ENCODE results near the gene IL1RN.

The IL1RN gene

DNA sequence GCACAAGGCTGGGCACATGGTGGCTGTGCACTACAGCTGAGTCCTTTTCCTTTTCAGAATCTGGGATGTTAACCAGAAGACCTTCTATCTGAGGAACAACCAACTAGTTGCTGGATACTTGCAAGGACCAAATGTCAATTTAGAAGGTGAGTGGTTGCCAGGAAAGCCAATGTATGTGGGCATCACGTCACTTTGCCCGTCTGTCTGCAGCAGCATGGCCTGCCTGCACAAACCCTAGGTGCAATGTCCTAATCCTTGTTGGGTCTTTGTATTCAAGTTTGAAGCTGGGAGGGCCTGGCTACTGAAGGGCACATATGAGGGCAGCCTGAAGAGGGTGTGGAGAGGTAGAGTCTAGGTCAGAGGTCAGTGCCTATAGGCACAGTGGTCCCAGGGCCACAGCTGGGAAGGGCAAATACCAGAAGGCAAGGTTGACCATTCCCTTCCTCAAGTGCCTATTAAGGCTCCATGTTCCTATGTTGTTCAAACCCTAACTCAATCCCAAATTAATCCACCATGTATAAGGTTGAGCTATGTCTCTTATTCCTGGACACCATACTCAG lies 2.2 kb downstream of the IL1RN start:
- no peak for DNase-seq

DNA sequence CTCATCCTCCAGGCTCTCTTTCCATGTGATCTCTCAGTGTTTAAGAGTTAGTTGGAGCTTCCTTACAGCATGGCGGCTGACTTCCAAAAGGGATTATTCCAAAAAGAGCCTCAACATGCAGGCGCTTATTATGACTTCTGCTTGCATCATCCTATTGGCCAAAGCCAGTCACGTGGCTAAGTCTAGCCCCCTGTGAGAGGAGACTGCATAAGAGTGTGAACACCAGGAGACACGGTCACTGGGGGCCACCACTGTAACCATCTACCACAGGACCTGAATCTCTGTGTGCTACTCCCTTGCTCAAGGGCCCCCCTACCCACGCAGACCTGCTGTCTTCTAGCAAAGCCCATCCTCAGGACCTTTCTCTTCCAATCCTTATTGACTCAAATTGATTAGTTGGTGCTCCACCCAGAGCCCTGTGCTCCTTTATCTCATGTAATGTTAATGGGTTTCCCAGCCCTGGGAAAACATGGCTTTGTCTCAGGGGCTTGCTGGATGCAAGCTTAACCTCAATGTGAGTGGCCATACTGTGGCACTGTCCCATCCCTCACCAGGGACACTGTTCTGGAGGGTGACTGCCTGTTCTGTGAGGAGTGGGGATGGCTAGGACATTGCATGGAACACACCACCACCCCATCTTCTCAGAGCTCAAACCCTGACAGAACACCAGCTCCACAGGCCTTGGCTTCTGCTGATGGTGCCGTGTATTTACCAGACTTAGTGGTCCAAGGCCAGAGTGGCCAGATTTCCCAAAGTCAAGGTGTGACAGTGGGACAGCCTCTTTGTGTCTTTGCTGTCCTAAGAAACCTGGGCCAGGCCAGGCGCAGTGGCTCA lies 4.2 kb downstream of the IL1RN start:
- DNase-seq = no peak

DNA sequence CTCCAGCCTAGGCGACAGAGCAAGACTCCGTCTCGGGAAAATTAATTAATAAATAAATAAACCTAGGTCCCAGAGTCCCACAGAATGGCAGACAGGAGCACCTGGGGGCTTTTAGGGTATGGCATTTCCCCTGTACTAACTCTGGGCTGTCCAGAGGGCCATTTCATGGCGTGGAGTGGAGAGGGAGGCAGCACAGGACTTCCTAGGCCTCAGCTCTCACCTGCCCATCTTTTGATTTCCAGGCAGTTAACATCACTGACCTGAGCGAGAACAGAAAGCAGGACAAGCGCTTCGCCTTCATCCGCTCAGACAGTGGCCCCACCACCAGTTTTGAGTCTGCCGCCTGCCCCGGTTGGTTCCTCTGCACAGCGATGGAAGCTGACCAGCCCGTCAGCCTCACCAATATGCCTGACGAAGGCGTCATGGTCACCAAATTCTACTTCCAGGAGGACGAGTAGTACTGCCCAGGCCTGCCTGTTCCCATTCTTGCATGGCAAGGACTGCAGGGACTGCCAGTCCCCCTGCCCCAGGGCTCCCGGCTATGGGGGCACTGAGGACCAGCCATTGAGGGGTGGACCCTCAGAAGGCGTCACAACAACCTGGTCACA lies 5.1 kb downstream of the IL1RN start:
- no peak for DNase-seq

DNA sequence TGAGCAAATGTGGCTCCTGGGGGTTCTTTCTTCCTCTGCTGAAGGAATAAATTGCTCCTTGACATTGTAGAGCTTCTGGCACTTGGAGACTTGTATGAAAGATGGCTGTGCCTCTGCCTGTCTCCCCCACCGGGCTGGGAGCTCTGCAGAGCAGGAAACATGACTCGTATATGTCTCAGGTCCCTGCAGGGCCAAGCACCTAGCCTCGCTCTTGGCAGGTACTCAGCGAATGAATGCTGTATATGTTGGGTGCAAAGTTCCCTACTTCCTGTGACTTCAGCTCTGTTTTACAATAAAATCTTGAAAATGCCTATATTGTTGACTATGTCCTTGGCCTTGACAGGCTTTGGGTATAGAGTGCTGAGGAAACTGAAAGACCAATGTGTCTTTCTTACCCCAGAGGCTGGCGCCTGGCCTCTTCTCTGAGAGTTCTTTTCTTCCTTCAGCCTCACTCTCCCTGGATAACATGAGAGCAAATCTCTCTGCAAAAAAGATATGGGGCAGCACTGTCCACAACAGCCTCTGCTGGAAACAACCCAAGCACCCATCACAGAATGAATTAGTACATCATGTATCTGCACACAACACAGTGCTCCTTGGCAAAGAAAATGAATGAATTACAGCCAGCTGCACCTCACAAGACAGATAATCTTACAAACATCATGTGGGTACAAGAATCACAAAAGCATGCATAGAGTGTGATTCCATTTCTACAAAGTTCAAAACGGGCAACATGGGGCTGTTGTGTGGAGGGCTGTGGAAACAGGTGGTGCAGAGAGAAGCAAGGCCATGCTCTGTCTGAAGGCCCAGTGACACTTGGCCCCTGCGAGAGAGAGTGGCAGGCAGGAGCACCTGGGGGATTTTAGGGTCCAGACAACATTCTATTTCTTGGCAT lies 6.6 kb downstream of the IL1RN start:
- no peak for DNase-seq

DNA sequence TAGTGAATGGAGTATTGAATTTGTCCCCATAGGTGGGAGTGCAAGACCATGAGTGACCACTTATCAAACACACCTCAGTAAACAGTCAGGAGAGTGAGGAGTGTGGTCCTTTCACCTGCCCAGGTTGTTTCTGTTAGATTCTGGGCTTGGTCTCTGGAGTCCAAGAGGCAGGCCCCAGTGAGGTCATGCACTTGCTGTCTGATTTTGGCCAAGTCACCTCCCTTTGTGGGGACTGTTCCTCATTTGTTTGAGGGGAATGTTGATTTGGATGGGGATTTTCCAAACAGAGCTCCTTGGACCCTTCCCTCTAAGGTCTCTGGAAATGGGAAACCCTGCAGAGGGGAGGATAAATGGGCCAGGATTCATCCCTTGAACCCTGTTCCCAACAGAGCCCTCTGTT lies 7.3 kb downstream of the IL1RN start:
- no peak for DNase-seq

DNA sequence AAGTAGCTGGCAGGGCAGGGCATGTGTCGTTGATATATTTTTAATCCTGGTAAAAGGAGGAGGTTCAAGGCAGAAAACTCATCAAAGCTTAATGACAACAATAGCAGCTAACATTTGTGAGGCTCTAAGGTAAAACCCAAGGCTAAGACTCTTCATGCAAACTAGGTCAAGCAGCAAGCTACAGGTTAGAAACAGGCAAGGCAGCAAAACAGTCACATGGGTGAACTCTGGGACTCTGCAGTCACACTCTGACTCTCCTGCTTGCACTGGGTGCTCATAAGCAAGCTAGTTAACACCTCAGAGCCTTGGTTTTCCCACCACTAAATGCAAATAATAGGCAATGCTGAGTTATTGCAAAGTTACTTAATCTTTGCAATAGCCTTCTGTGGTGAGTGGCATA lies 7.9 kb downstream of the IL1RN start:
- no peak for DNase-seq

DNA sequence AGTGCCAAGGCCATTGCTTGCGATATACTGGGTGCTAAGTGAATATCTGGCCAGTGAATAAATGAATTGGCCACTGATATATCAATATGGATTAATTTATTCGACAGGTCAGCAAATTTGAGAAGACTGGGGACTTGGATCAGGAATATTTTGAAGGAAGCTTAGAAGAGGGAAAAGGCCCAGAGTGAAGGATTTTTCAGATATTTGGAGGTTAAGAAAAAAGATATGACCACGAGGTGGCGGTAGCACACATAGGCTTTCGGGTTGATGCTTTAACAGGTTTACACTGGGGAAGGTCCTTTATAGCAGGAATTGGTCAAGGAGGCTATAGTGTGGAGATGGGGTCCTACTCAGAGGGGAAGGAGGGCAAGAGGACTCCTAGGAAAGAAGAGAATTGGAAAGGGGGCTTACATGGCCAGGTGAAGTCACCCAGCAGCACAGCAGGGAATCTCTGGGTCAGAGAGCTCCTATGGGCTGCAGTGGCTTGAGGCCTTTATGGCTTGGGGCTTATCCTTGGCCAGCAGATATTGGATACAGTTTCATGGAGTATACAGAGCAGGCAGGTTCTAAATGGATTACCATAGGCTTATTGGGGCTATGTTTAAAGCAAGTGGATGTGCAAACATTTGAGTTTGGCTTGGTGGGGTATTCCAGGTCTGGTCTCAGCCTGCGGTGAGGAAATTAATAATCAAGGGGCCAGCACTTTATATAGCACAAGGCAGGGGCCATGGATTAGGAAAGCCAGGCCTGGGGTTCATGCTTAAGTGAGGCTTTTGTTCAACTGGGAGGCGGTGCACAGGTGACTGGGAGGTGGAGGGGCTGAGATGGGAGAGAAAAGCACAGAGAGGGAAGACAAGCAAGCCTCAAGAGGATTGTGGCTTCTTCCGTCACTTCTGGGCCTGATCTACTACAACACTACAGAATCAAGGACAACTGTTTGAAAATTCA lies 9.7 kb downstream of the IL1RN start:
- no peak for DNase-seq

DNA sequence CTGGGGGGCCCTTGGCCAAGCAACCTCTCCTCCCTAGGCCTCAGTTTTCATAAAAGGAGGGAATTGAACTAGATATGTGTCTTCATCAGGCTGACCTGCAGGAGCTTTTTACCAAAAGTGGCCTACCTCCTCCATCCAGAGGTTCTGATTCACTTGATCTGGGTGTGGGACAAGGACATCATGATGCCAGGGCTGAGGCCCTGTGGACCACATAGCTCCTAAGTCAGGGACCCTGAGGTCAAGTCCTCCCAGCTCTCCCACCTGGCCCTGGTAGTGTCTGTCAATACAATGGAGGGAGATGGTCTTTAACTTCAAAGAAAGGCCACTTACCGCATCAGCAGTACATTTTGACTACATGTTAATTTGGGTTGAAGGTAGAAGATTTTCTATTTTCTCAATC lies 10.4 kb downstream of the IL1RN start:
- no peak for DNase-seq

DNA sequence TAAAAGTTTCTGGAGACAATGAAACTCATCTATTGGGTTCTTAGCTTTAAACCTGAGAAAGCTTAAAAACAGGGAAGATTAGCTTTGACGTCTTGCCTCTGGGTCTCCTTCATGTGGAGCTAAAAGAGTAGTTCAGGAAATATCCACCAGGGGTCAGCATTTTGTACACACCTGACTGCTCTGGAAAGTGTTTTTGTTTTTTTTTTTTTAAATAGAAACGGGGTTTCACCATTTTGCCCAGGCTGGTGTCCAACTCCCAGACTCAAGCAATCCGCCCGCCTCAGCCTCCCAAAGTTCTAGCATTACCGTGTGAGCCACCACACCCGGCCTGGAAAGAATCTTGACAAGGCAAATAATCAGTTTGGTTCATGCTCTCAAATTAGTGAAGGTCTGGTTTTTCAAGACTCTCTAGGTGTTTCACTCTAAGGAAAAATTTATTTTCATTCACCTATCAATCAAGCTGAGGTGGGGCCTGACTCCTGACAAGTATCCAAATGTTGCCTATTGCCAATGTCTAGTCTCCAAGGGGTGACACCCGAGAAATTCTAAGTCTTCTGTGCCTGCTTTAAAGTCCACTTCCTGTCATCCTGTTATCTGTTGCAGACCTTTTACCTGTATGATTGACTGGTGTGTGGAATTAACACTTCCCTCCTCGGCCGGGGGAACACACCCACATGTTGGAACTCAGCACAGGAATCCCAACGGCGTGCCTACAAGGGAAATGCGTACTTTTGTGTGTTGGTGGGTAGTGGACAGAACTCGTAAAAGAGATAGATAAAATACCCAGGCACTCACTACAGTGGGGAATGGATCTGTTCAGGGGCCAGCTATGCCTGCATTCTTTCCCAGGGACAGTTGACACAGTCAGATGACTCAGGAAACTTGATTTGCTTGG lies 11.3 kb downstream of the IL1RN start:
- DNase-seq = no peak

DNA sequence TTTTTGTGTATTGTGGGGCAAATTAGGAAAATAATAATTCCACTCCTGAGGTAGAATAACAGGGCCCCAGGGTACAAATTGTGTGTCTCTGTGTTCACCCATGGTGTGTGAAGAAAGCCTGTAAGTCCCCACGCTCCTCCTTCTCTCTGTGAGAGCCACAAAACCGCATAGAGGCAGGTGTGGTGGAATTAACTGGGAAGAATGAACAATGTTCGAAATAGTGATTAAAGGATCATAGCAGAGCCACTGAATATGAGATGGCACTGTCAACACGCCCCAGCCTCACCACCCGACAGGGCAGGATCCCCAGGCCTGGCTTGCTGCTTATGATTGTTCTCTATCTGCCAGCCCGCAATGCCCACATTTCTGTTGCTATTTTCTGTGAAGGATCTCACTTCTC lies 14.1 kb downstream of the IL1RN start:
- no peak for DNase-seq

DNA sequence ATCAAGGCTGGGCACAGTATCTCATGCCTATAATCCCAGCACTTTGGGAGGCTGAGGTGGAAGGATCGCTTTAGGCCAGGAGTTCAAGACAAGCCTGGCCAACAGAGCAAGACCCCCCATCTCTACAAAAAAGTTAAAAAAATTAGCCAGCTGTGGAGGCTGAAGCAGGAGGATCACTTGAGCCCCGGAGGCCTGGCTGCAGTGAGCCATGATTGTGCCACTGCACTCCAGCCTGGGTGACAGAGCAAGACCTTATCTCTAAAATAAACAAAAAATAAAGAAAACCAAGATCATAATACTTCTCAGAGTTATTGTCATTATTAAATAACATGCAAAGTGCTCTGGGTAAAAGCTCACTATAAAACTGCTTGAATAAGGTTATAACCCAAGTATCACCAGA lies 14.9 kb downstream of the IL1RN start:
- no peak for DNase-seq

DNA sequence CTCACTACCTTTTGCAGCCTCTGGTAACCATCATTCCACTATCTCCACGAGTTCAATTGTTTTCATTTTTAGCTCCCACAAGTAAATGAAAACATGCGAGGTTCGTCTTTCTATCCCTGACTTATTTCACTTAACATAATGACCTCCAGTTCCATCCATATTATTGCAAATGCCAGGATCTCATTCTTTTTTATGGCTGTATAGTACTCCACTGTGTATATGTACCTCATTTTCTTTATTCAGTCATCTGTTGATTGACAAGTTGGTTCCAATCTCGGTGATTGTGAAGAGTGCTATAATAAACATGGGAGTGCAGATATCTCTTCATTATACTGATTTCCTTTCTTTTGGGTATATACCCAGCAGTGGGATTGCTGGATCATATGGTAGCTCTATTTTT lies 16.9 kb downstream of the IL1RN start:
- DNase-seq = no peak

DNA sequence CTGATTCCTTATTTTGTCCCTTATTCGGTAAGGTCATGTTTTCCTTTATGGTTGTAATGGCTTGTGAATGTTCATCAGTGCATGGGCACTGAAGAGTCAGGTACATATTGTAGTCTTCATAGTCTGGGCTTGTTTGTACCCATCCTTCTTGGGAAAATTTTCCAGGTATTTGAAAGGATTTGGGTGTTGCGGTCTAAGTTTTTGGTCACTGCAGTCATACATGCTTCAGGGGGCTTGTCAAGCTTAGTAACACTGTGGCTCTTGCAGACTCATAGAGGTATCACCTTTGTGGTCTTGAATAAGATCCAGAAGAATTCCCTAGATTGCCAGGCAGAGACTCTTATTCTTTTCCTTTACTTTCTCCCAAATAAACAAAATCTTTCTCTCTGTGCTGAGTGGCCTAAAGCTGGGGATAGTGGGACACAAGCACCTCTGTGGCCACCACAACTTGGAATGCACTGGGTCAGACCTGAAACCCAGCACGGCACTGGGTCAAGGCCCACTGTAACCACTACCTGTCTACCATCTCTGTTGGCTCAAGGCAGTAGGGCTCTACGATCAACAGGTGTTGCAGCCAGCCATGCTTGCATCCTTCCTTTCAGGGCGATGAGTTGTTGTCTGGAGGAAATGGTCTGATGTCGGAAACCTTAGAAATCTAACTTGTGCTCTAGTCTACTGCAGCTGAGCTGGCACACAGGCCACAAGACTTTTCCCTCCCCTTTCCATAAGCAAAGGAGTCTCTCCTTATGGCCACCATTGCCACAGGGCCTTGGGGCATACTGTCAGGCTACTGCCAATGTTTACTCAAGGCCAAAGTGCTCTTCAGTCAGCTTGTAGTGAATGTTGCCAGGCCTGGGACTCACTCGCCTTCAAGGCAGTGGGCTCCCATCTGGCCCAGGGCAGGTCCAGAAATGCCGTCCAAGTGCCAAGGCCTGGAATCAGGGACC lies 21.5 kb downstream of the IL1RN start:
- DNase-seq = no peak

DNA sequence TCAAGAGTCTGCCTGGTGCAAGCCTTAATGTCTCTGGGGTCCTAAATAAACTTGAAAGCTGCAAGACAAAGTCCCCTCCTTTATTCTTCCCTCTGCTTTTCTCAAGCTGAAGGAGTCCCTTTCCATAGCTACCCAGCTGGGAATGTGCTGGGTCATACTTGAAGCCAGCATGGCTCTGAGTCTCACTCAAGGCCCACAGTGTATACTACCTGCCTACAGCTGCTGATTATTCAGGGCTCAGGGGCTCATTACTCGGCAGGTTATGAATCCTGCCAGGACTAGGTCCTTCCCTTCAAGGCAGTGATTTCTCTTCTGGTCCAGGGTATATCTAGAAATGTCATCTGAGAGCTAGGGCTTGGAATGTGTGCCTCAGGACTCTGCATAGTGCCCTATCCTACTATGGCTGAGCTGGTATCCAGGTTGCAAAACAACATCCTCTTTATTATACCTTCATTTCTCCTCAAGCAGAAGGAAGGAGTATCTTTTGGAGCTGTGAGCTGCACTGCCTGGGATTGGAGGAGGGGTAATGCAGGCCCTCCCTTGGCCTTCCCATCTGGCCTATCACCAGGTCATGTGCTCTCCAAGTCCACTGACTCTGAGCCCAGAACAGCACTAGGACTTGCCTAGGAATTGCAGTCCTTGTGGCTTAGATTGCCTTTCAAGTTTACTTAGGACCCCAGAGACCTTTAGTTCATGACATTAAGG lies 22.3 kb downstream of the IL1RN start:
- no peak for DNase-seq

DNA sequence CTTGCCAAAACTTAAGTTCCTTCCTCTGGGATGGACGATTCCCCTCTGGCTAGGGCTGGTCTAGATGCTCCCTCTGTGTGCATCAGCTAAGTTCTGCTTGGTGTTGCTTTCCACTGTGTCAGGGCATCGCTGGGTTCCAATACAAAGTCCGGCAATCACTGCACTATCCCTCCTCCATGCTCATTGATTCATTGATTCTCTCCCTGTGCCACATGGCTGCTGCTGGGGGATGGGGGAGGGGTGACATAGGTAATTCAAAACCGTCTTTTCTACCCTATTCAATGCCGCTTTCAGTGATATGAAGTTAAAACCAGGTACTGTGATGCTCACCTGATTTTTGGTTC lies 22.8 kb downstream of the IL1RN start:
- DNase-seq = no peak

DNA sequence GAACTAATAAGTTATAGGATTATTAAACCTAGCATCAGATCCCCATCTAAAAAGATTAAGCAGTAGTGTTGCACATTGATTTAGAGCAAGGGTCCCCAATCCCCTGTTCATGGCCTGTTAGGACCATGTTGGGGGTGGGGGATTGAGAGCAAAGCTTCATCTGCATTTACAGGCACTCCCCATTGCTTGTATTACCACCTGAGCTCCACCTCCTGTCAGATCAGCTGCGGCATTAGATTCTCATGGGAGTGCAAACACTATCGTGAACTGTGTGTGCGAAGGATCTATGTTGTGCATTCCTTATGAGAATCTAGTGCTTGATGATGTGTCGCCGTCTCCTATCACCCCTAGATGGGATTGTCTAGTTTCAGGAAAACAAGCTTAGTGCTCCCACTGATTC lies 27.9 kb downstream of the IL1RN start:
- DNase-seq = no peak

DNA sequence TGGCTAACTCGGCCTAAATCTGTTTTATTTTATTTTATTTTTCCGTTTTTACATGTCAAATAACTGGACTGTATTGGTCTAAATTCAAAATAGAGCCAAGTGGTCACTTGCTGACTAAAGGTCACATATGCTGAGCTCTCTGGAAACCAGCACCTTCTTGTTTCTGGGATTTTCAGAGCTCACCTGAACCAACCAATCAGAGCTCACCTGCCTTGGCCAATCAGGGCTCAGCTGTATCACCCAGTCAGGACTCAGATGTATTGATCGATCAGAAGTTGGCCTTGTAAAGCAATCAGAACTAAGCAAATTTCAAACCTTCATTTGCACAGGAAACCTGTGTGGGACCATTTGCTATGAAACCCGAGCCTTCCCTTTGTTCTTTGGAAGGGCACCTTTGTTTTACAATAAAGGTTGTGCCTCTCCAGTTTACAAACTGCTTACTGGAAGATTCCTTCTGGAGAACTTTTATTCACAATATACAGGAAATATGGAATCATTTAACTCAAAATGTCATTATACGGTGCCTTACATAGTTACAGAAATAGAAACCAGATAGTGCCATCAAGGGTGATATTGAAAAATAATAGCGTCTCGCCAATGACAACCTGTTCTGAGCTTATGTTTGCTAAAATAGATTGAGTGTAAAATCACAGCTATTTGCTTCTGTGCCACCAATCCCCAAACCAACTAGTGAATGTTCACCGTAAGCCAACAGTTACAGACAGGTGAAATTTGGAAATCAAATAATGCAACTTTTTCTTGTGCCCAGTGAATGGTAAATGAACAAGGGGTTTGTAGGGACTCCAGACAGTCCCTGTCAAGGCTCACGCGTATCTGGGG lies 29.1 kb downstream of the IL1RN start:
- no peak for DNase-seq

DNA sequence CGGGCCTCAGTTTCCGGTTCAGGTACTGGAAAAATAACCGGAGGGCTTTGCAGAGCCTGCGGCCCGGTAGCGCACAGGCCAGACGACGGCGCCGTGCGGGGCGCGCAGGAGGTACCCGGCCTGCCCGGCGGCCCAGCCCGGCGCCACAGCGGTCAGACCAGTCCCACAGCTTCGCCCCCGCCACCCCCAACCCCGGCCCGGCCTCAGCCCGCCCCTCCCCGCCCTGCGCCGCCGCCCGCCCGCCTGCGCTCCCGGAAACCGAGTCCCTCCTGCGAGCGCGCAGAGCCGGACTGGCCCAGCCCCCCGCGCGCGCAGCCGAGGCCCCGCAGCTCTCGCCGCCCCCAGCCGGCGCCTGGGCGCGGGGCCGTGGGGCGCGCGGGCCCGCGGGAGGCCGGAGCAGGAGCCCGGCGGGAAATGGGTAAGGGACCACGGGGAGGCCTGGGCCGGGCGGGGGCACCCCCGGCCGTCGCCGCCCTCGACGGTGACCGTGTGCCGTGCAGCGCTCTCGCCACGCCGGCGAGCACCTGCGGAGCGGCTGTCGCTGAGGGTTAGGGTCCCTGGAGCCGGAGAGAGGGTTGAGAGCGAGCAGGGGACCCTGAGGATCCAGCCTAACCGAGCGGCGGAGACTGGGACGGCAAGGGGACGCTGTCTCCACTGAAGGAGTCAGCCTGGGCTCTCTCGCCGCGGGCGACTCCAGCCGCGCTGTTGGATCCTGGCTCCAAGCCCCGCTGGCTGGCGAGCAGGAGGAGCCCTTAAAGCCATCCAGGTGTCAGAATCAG lies 29.9 kb downstream of the IL1RN start:
- DNase-seq = no peak
